Left hindlimb (tissue), 1 donor: Measurements from ENCODE around the gene PYGO2.

Experiments used
- DNase-seq: peaks from one replicate; pipeline ENCODE4 v3.0.0-alpha.2; 2018

PYGO2 gene

DNA sequence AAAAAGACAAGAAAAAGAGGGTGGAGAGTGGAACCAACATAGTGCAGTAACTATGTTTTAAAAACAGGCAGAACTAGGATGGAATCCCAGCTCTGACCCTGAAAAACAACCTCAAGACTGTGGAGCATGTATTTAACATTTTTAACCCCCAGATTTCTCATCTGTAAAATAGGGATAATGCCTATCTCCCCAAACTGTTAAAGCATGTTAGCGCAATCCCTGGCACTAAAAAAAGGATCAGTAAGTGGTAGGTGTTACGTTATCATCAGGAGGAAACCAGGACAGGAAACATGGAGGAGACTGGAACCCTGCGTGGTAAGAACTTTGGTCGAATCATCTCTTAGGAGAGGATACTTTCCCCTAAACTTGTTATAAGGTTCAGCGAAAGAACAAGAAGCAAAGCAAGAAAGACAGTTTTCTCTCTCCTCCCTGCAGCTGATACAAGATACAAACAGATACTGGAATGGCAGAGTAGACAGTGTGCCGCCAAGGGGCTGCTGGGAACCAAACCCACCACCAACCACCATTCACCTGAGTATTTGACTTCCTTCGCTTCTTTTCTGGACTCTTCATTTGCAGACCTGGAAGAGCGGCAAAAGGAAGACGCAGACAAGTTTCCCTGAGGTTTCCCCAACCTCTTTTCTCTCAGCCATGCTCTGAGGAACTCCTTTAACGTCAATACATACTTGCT lies 991 bp downstream of the PYGO2 start:
- DNase-seq = no peak

DNA sequence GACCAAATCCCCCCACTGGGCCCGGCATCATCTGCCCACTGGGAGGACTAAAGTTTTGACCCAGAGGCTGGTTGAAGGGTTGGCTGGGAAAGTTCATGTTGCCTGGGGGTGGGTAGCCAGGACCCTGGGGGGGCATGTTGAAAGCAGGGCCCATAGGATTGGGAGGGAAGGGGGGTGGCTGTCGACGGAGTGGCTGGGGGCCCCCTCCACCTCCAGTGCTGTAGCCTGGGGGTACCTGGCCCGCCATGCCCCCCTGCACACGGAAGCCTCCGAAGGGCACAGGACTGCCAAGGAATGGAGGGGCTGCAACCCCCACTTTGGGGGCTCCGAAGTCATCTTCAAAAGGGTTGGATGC lies 2.2 kb downstream of the PYGO2 start:
- DNase-seq = no peak

DNA sequence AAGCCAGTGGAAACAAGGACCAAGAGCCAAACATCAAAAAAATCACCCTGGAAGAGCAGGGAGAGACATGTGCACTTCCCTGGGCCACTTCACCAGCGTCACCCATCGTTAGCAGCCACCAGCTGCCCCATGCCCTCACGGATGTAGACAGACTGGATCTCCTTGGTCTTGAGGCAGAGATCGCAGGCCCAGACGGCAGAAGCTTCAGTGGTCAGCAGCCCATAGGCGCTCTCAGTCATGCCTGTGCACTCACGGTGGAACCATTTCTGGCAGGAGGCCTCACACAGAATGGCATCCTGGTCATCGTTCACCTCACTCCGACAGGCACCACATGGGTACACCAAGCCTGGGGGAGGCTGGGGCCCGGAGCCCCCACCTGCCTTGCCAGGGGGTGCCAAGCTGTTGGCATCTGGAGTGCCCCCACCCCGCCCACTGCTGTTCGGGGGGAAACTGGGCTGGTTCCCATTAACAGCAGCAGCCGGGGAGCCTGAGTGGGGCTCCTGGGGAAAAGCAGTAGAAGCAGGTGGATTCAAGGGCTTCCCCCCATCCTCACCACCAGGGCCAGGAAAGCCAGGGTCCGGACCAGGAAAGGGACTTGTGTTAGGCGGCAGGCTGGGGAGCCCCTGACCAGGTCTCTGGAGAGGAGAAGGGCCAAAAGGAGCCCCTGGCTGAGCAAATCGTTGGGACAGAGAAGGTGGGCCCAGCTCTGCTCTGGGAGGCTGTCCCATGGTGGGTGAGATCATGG lies 2.7 kb downstream of the PYGO2 start:
- no peak for DNase-seq

DNA sequence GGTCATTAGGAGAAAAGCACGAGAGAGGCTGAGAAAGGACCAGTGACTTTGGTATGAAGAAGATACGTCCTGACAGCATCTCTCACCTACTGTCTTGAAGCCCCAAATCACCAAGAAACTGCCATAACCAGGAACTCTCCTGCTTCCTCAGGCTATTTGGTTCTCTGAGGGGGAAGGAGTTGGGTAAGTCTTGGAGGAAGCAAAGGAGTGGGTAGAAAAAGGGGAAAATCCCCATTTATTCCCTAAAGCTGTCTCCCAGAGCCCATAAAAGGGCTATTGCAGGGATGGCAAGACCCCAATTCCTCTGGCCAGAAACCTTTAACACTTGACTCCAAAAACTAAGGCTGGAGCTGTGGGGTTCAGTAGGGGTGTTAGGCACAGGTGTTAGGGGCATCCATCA lies 3.5 kb downstream of the PYGO2 start:
- no peak for DNase-seq

DNA sequence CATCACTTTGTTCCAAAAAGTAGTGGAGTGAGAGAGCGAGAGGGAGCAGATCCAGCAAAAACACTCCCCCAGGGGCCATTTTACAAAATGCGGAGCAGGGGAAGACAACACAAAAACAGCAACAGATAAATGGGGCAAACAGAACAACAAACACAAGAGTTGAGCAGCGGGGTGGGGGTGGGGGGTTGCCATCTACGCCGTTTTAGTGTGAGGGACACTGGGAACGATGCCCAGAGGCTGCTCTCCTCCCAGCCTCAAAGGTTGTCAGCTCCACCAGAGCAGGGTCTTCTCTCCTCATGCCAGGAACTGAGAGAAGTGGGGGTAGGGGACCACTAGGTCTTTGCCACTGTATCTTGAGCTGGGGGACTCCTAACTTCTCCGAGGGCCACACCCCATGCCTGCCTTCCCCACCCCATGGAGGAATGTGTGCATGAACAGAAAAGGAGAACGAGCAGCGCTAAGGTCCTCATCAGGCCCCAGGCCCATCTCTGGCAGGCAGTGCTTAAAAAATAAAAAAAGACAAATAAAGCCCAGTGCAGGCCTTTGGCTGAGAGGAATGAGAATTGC lies 4.4 kb downstream of the PYGO2 start:
- peak; percentile 25 for DNase-seq

DNA sequence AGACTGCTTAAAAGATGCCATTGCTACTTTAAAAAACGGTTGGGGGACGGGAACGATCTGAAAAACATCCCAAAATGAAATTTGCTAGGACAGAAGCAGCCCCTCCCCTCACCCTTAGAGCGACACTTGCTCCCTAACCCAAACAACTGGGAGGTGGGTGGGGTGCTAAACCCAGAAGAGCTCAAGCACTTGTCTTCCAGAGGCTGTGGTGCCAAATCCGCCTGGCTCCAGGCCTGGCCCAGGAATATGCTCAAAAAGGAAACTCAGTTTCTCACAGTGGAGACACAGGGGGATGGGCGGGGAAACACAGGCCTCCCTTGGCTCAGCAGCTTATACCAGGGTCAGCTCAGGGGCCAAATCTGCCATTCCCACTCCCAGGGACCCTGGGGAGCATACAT lies 5.0 kb downstream of the PYGO2 start:
- DNase-seq = peak; percentile 58

DNA sequence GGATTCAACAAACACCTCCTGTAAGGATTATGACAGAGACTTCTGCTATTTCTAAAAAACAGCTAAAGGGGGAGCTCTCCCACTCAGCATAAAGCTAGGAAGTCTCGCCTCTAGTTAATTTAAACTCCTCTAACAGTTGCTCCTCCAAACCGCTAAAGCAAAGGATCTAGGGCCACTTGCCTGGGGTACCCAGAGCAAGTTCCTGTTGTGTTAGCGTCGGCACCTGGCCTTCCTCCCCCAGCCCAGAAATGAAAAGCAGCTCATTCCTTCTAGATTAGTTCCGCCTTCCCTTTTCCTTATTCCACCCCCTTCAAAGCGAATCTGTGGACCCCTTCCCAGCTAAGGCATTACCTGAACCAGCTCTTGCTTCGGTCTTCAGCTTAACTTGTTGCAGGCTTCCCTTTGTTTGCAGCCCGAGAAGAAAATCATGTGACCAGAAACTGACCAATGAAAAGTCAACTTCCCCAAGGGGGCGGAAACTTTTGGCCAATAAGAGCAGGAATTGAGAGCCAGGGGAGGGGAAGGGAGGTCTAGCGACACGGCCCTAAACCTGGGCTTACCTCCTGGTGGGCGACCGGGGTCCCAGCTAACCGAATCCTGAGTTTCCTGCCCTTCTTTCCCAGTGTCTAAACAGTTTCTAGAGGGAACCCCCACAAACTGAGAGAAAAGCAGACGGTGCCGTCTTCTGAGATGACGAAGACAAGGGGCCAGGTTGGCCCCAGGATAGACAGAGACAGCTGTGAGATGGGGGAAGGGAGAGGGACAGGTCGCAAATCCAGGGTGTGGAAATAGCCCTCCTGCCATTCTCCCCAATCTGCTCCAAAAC lies 5.7 kb downstream of the PYGO2 start, which contains the start of gene PBXIP1:
Gene PBXIP1, minus strand, starts transcription at position 382 of the 826 bp plus-strand sequence. CDS start 2,378 bp downstream, outside the sequence.
- peak; percentile 90 for DNase-seq

DNA sequence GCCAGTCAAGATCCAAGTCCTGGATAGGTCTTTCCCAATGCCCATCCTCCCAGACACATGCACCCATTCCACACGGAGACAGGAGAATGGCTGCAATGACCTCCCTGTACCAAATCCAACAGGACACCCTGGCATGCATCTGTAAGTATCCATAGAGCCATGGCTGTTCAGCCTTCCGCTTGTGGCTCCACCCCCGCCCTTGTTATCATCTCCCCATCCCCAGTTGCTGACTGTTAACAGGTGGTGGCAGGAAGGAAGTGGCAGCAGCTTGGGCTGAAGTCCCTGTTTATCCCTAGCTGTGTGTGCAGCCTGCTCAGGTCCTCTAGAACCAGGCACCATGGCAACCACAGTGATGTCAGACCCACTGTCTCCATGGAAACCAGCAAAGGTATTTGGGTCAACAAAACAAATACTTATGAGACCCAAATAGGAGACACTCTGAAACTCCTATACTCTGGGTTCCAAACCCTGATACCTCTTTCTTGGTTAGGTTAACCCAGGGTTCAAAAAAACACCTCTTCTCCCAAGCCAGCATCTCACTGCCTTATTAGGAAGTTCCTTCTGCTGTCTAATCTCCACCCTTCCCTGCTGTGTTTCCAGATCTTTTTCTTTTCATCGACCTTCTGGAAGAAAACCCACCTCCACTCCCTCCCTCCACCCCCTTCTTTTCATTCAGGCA lies 6.4 kb downstream of the PYGO2 start:
- peak; percentile 64 for DNase-seq

DNA sequence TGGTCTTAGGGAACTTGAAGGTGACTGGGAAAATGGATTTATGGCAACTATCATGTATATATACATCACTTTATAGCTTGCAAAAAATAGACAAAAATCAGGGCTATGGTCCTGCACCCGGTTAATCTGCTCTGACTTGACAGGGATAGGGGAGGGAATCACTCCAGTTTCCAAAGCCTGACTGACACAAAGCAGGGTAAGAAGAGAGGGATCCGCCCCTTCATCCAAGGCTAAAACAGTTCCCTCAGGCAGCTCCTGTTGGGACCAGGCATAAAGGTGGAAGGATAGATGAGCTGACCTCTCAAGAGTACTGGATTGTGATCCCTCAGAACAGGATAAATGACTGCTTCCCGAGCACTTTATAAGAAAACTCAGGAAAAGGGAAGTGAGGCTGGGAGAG lies 7.0 kb downstream of the PYGO2 start:
- DNase-seq = peak; percentile 11

DNA sequence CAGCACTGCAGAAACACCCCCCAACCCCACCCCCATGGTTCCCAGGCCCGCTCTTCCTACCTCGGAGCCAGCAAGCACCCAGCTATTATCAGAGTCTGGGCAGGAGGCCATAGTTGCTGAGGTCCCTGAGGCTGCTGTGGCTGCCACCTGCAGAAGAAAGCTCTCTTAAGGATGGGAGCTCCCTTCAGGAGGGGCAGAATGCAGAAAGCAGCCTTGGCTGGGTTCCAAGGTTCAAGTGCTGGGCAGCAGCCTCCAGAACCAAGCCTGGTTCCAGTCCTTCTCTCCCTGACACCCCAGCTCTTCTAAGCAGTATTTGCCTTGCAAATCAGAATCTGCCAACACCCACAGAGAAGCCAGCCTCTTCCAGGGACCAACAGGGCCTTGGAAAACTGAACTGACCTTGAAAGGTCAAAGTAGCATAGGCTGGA lies 8.0 kb downstream of the PYGO2 start:
- no peak for DNase-seq

DNA sequence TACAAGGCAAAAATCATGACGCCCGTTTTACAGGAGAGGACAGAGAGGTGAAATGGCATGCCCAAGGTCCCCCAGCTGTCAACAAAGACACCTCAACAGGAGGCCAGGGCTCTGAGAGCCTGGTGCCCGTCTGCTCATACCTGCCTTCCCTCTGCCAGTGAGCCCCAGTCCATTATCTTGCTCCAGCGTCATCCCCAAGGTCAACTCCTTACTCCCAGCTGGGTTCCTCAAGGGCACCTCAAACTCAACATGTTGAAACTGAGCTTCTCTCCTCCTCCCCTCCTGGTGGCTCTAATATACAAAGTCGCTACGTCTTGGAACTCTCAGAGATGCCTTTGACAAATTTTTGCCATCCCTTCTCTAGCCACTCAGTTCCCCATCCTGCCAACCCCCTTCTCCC lies 8.9 kb downstream of the PYGO2 start:
- no peak for DNase-seq

DNA sequence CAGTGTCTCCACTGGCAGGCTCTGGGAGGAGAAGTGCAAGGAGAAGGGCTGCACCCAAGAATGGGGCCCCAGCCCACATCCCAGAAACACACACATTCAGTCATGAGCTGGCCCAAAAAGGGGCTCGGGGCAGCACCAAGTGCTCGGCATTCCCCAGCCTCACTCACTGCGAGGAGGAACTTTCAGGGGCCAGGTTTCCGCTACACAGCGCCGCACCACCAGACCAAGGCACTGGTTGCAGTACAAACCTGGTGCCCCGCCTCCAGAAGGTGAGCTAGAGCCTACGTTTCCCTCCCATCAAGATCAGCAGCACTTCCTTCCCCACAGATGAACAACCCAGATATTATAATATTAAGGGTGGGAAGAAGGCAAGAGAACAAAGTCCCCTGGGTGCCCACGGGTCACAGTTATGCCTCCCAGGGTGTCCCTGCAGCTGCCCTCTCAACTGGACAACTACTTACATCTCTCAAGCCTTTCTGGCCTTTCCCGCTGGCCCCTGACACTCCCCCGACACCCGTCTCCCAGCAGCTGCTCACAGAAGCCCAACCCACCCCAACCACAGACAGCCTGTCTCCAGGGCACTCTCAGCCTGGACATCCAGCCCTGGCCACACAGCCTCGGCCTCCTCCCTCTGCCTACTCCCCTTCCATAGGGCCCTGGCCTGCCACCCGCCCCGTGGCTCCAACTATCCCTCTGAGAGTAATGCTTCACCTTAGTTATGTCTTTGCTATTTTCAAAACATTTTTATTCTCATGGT lies 9.5 kb downstream of the PYGO2 start:
- no peak for DNase-seq

DNA sequence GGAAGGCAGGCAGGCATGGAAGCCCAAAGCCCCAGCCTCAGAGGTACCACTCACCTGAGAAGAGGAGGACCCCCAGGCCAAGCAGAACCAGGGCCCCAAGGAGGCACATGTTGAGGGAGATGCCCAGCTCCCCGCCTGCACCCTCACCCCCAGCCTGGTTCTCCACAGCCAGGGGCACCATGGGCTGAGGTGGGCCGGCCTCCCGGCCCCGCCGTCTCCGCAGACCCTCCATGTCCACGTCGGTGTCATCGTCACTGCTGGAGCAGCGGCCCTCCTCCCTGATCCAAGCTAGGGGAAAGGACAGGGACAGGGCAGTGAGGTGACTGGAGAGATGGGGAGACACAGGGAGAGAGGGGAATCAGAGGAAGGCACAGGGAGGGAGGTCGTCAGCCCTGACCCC lies 13.5 kb downstream of the PYGO2 start:
- no peak for DNase-seq

DNA sequence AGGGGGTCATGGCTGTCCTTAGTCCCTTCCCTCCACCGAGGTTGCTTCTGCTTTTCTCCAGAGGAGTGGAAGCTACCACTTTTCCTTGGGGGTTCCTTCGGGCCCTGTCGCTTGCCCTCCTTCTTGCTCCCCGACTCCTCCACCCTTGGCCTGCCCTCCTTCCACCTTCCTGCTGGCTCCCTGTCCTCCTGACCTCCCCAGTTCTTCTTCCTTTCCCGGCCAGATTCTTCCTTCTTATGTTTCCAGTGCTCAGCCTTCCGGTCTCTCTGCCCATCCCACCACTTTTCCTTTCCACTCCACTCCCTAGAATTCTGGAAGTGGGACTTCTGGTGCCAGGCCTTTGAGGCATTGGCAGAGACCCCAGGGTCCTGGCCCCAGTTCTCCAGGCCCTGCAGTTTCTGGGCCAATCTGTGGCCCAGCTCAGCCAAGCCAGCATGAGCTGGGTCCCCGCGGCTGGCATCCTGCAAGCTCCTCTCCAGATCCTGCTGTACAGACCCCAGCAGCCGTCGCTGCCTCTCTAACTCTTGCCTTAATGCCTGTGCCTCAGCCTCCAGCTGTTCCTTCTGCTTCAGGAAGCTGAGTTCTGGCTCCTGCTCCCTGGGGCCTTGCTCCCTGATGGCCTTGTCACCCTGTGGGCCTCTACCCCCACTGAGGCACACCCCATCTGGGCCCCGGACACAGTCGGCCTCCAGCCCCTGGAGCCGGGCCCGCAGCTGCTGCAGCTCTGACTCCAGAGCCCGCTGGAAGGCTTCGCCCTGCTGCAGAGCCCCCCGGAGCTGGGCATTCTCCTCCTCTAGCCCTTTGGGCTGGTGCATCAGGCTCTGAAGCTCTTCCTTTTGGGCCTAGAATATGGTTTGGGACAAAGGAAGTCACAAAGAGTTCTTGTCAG lies 15.4 kb downstream of the PYGO2 start:
- DNase-seq = no peak

DNA sequence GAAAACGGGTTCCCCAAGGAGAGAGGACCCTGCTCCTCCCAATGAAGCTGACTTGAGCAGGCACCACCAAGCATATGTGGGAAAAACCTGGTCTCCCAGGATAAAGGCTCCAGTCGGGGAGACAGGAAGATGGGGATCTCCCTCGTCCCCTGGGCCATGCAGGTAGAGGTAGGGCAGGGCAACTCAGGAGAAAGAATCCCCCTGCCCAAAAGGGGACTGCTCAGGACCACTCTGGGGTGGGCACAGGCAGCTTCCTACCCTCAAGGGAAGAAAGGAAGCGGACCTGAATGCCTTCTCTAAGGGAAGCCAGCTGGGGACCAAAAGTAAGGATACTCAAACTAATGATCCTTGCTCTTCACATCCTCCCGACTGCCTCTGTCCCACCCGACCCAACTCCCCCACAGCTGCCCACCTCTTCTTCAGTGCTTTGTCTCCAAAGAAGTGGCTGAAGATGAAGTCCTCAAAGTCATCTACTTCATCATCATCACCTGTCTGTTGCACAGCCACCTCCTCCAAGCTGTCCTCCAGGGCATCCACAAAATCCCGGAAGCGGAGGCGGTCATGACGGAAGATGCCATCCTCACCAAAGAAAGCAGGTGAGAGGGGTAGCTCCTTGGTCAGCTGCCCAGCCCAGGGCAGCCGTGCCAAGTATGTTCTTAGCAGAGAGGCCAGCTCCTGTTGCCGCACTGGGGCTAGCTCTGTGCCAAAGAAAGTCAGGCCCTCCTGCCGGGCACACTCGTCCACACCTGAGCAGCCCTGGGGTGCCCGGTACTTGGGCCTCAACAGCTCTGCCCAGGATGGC lies 16.2 kb downstream of the PYGO2 start:
- DNase-seq = no peak

DNA sequence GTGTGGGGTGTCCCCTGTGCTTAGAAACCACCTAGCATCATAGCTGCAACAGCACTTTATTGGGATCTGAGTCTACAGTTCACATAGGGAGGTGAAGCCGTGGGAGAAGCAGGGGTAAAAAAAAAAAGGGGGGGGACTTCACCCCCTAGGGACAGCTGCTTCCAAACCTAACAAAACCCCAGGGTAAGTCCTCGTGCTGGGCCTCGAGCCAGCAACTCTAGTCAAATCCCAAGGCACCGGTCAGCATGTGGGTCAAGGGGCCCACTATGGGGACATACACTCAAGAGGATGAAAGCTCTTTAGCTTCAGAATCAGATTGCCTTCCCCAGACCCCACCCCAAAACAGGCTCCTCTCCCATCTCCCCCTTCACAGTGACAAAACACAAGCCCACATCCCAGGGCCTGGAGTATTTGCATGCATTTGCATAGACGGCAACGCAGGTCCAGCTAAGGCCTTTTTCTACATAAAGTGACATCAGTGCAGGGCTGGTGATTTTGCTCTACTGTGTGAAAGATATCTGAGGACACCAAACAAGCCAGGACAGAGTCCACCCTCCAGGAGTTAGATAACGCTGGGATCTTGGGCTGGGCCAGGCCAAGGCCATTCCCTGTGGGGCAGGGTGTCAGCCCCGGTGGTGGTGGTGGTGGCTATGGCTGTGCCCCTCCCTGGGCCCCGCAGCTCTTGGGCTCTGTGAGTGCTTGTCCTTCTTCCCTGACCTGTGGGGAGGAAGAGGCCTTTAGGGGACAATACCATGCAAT lies 17.0 kb downstream of the PYGO2 start:
- DNase-seq = no peak

DNA sequence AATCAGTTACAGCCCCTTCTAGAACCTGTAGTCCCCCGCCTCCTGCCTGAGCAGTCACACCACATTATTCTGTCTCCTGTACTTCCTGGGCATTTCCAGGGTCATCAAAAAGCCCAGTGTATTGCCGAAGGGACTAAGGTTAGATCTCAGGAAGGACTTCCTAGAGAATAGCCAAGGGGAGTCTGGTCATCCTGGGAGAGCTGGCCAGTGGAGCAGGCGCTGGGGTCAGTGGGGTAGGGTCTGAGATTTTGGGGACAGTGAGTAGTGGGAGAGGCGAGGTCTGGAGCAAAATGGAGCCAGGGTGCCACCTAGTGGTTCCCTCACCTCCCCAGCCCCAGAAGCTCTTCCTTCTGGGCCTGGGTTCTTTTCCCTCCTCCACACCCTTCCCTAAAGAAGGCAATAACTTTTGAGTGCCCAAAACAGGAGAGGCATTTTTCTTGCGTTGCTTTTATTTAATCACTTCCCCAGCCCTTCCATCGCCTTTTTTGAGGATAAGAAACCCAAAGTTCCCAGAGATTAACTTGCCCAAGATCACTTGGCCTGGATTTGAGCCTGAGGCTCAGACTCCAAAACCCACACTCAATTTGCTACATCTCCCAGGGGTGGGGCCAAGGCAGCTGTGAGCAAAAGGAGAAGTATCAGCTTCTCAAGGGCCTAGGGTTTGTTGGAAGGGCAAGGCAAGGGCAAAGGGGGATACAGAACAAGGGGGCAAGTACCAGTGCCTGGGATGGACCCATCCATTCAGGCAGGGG lies 17.8 kb downstream of the PYGO2 start:
- DNase-seq = no peak

DNA sequence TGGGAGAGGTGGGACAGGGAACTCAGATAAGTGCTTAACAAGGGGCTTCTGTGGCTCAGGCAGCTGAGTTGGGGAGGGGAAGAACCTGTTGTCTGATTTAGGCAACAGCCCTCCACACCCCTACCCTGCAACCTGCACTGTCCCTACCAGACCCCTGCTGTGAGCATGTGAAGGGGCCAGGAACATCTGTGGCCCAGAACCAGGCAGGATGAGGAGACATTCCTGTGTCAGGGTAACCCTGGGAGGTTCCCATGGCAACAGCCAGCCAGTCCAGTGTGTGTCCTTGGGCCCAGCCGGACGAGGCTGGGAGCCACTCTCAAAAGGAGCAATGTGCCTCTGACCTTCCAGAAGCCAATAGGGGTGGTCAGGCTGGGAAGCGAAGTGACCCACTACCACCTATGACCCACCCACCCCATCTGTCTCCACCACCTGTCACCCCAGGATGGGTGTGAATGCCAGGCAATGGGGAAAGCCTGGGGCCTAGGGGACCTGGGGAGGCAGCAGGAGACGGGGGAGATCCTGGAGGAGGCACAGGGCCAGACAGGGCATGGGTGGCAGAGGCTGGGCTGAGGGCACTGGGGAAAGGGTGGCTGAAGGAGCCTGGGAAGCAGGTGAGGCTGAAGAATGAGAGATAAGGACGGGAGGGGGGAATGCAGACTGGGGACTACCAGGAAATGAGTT lies 20.1 kb downstream of the PYGO2 start:
- DNase-seq = no peak
